Neuronal stem cell (in vitro differentiated cells): ENCODE data around the gene HPRT1.

Experiments
- DNase-seq: peaks from one replicate; pipeline ENCODE4 v3.0.0-alpha.2; 2013; ENCODE audit warnings: low spot score
- H2AFZ ChIP-seq: one replicate; pipeline ENCODE4 v1.6.1; 2013; ENCODE audit warnings: mild to moderate bottlenecking, low read length, inconsistent platforms
- H2AK5ac ChIP-seq: 2 replicates; pipeline ENCODE4 v1.6.1; 2013; ENCODE audit warnings: low read depth, mild to moderate bottlenecking, inconsistent platforms, low read length, moderate library complexity, mixed read lengths
- H2BK120ac ChIP-seq: 2 replicates; pipeline ENCODE4 v1.6.1; 2013; ENCODE audit warnings: low read depth, mild to moderate bottlenecking, inconsistent platforms, low read length, moderate library complexity, mixed read lengths
- H2BK12ac ChIP-seq: one replicate; pipeline ENCODE4 v1.6.1; 2013; ENCODE audit warnings: low read length, inconsistent platforms
- H2BK15ac ChIP-seq: 2 replicates; pipeline ENCODE4 v1.6.1; 2013; ENCODE audit warnings: mild to moderate bottlenecking, low read length, inconsistent platforms, mixed read lengths
- H2BK5ac ChIP-seq: one replicate; pipeline ENCODE4 v1.6.1; 2013; ENCODE audit warnings: inconsistent platforms, mild to moderate bottlenecking, low read length, moderate library complexity
- H3K14ac ChIP-seq: one replicate; pipeline ENCODE4 v1.6.1; 2013; ENCODE audit warnings: low read length, inconsistent platforms
- H3K18ac ChIP-seq: 2 replicates; pipeline ENCODE4 v1.6.1; 2013; ENCODE audit warnings: low read length, inconsistent platforms
- H3K23ac ChIP-seq: 2 replicates; pipeline ENCODE4 v1.6.1; 2013; ENCODE audit warnings: low read depth, mild to moderate bottlenecking, mixed read lengths, low read length, inconsistent platforms; ENCODE audit not compliant: poor library complexity
- H3K27ac ChIP-seq: replicated peaks from 3 replicates; pipeline ENCODE4 v1.5.1; 2013; ENCODE audit warnings: low read length, inconsistent platforms
- H3K27me3 ChIP-seq, 3 experiments: 2 replicates each; pipeline ENCODE4 v1.6.1; 2013; ENCODE audit warnings: low read length in 3 of 3, mild to moderate bottlenecking in 2 of 3, inconsistent platforms in 1 of 3, low read depth in 1 of 3, mixed read lengths in 1 of 3, moderate library complexity in 1 of 3; ENCODE audit not compliant: control insufficient read depth in 3 of 3, insufficient read depth in 3 of 3
- H3K36me3 ChIP-seq, 2 donors: replicated peaks in 1 of 2; 2 replicates each; pipeline ENCODE4 v1.6.1; 2013; ENCODE audit warnings: low read length in 2 of 2; ENCODE audit not compliant: control insufficient read depth in 2 of 2, insufficient read depth in 2 of 2
- H3K4ac ChIP-seq: 2 replicates; pipeline ENCODE4 v1.6.1; 2013; ENCODE audit warnings: inconsistent platforms, mild to moderate bottlenecking, low read length, moderate library complexity
- H3K4me1 ChIP-seq, 2 donors: 1 replicate in 1 of 2; 2 replicates in 1 of 2; pipeline ENCODE4 v1.6.1; 2013; ENCODE audit warnings: low read length in 2 of 2, low read depth in 1 of 2; ENCODE audit not compliant: control insufficient read depth in 2 of 2, insufficient read depth in 1 of 2
- H3K4me2 ChIP-seq: one replicate; pipeline ENCODE4 v1.6.1; 2013; ENCODE audit warnings: mild to moderate bottlenecking, low read length, inconsistent platforms; ENCODE audit not compliant: insufficient read depth, poor library complexity, severe bottlenecking
- H3K4me3 ChIP-seq, 2 donors: 2 replicates each; pipeline ENCODE4 v1.5.1; 2013; ENCODE audit warnings: low read length in 2 of 2, mild to moderate bottlenecking in 2 of 2, inconsistent platforms in 1 of 2, moderate library complexity in 1 of 2
- H3K79me1 ChIP-seq: one replicate; pipeline ENCODE4 v1.6.1; 2013; ENCODE audit warnings: low read depth, mild to moderate bottlenecking, inconsistent platforms, low read length, moderate library complexity
- H3K9ac ChIP-seq: one replicate; pipeline ENCODE4 v1.6.1; 2013; ENCODE audit warnings: mild to moderate bottlenecking, low read depth, low read length, inconsistent platforms; ENCODE audit not compliant: poor library complexity
- H3K9me3 ChIP-seq, 2 donors: replicated peaks in 1 of 2; 2 replicates each; pipeline versions ENCODE3 to v1.6.1; 2013; ENCODE audit warnings: low read length in 2 of 2, mild to moderate bottlenecking in 2 of 2, inconsistent platforms in 1 of 2, low read depth in 1 of 2, mixed read lengths in 1 of 2, moderate library complexity in 1 of 2; ENCODE audit not compliant: control insufficient read depth in 2 of 2, insufficient read depth in 1 of 2
- H4K8ac ChIP-seq: one replicate; pipeline ENCODE4 v1.6.1; 2013; ENCODE audit warnings: low read depth, mild to moderate bottlenecking, inconsistent platforms, low read length, moderate library complexity
- H4K91ac ChIP-seq: one replicate; pipeline ENCODE4 v1.6.1; 2013; ENCODE audit warnings: low read length, low read depth, mild to moderate bottlenecking, inconsistent platforms; ENCODE audit not compliant: poor library complexity
- WGBS, 2 donors: extraction: QIAGEN DNeasy Blood & Tissue Kit; methylation state at CpG; one replicate each; pipeline ENCODE4 v1.1.7; 2013; ENCODE audit warnings: missing lambda C conversion rate in 2 of 2, mixed read lengths in 1 of 2; ENCODE audit not compliant: insufficient read length in 2 of 2, insufficient replicate concordance in 1 of 2; ENCODE audit errors: extremely low coverage in 2 of 2; 5-methylcytosine and 5-hydroxymethylcytosine counted together

Gene HPRT1

GRCh38 chrX:134525086-134525792 lies 65.3 kb downstream of the HPRT1 start:
- H2BK120ac ChIP-seq, result no peak overlapping the region
- H3K9ac ChIP-seq, result no peak overlapping the region
- H4K8ac ChIP-seq, result no peak overlapping the region
- no peak overlapping the region for H3K27ac ChIP-seq
- H3K18ac ChIP-seq, result no peak overlapping the region
- H3K79me1 ChIP-seq, result no peaks in the 10 kb centered on the region
- H3K14ac ChIP-seq, result no peak overlapping the region
- no CpG with 5 or more reads among the region's 15 CpGs for WGBS, 2 donors
- no peak overlapping the region for H3K4me2 ChIP-seq
- H3K23ac ChIP-seq, result no peak overlapping the region
- no peak overlapping the region for H2BK15ac ChIP-seq
- H3K9me3 ChIP-seq, result no peaks in the 10 kb centered on the region
- no peak overlapping the region for H3K4ac ChIP-seq
- no peak overlapping the region for H2BK12ac ChIP-seq
- no peak overlapping the region for H2AFZ ChIP-seq
- H3K27me3 ChIP-seq, result no peaks in the 10 kb centered on the region
- H4K91ac ChIP-seq, result no peak overlapping the region
- no peaks in the 10 kb centered on the region for H3K36me3 ChIP-seq
- no peak overlapping the region for H2BK5ac ChIP-seq
- no peak overlapping the region for H2AK5ac ChIP-seq
- no peaks in the 10 kb centered on the region for H3K4me1 ChIP-seq
- H3K4me3 ChIP-seq, result no peak overlapping the region
- no peak for DNase-seq

DNA sequence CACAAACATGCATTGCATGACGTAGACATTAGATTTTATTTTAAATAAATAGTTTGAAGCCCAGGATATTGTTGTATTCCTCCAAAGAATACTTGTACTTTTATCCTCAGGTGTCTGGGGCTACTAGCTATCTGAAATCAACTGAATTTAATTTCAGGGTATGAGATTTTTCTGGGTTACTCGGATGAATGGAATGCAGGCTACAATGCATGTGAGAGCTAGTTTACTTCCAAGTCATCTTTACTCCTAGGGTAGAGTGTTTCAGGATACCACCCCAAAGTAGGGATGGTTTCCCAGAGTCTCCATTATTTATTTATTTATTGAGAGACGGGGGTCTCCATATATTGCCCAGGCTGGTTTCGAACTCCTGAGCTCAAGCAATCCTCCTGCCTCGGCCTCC lies 66.4 kb downstream of the HPRT1 start:
- Histone ChIP-seq H3K27ac (no peak overlapping the region), H2BK15ac (no peak overlapping the region), H4K91ac (no peak overlapping the region), H3K36me3 (no peaks in the 10 kb centered on the region), H4K8ac (no peak overlapping the region), H2BK5ac (no peak overlapping the region), H3K27me3 (no peaks in the 10 kb centered on the region), H3K4me2 (no peak overlapping the region), H2BK120ac (no peak overlapping the region), H3K4me3 (no peak overlapping the region), H3K4me1 (no peaks in the 10 kb centered on the region), H3K14ac (no peak overlapping the region), H3K23ac (no peak overlapping the region), H3K18ac (no peak overlapping the region), H3K79me1 (no peaks in the 10 kb centered on the region), H2BK12ac (no peak overlapping the region), H3K9me3 (no peaks in the 10 kb centered on the region), H3K4ac (no peak overlapping the region), H2AFZ (no peak overlapping the region), H2AK5ac (no peak overlapping the region), H3K9ac (no peak overlapping the region)
- no peak for DNase-seq
- no CpG with 5 or more reads among the region's 5 CpGs for WGBS, 2 donors

DNA sequence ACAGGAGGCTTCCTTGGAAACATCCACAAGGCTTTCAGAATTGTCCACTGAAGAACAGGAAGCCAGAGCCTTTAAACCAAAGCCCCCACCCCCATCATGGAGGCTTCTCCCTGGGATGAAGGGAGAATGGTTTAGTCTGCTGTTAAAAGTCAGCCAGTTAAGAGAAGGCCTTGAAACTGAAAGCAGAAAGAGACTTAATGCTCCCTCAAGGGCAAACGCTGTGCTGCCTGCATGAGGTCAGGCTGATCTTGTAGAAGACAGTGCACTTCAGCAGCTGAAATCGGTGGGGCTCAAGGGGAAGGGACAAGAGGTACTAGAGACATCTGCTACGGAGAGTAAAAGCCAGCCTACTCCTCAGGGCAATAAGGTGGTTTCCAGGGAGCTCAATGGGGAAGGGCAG lies 69.0 kb downstream of the HPRT1 start:
- Histone ChIP-seq H3K14ac (no peak overlapping the region), H2BK12ac (no peak overlapping the region), H3K4ac (no peak overlapping the region), H3K36me3 (no peaks in the 10 kb centered on the region), H4K8ac (no peak overlapping the region), H2BK15ac (no peak overlapping the region), H3K23ac (no peak overlapping the region), H3K27ac (no peak overlapping the region), H2AK5ac (no peak overlapping the region), H2BK5ac (no peak overlapping the region), H3K79me1 (no peaks in the 10 kb centered on the region), H3K9me3 (no peaks in the 10 kb centered on the region), H2BK120ac (no peak overlapping the region), H4K91ac (no peak overlapping the region), H3K18ac (no peak overlapping the region), H3K4me2 (no peak overlapping the region), H3K27me3 (no peaks in the 10 kb centered on the region), H3K4me1 (no peaks in the 10 kb centered on the region), H2AFZ (no peak overlapping the region), H3K4me3 (no peak overlapping the region), H3K9ac (no peak overlapping the region)
- WGBS, 2 donors, result no CpG with 5 or more reads among the region's 3 CpGs
- no peak for DNase-seq

DNA sequence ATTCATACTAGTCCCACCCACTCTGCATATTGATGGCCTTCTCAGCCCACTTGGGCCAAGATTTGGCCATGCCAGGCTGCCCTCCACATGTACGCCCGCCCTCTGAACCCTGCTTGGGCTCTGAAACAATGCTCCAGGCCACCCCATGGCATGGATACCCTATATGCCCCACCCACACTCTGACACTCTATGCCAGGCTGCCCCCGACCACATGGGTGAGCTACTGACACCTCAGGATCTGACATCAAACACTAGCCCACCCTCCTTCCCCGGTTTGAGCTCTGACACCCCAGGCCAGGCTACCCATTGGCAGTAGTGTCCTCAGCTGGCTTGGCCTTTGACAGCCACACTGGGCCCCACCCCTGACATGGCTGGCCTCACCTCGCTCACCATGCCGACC lies 69.5 kb downstream of the HPRT1 start:
- WGBS, 2 donors, result no CpG with 5 or more reads among the region's 6 CpGs
- H3K4me2 ChIP-seq, result no peak overlapping the region
- no peaks in the 10 kb centered on the region for H3K36me3 ChIP-seq
- no peak overlapping the region for H3K27ac ChIP-seq
- no peaks in the 10 kb centered on the region for H3K79me1 ChIP-seq
- H3K9ac ChIP-seq, result no peak overlapping the region
- H3K27me3 ChIP-seq, result no peaks in the 10 kb centered on the region
- H2BK120ac ChIP-seq, result no peak overlapping the region
- H2AFZ ChIP-seq, result no peak overlapping the region
- no peak overlapping the region for H3K14ac ChIP-seq
- no peaks in the 10 kb centered on the region for H3K4me1 ChIP-seq
- no peak overlapping the region for H2BK15ac ChIP-seq
- no peak overlapping the region for H3K23ac ChIP-seq
- no peak overlapping the region for H2BK12ac ChIP-seq
- no peak overlapping the region for H2BK5ac ChIP-seq
- DNase-seq, result no peak
- H3K4me3 ChIP-seq, result no peak overlapping the region
- no peak overlapping the region for H3K4ac ChIP-seq
- H4K8ac ChIP-seq, result no peak overlapping the region
- no peaks in the 10 kb centered on the region for H3K9me3 ChIP-seq
- H2AK5ac ChIP-seq, result no peak overlapping the region
- no peak overlapping the region for H3K18ac ChIP-seq
- H4K91ac ChIP-seq, result no peak overlapping the region
